Stimulated activated CD8-positive, alpha-beta memory T cell treated with anti-CD3 and anti-CD28 coated beads, Interleukin-12 subunit alpha, Interleukin-12 subunit beta, amount 100 ng/mL, for 24 hours (primary cell): ENCODE measurements around the gene TBX5.

Experiments
- DNase-seq: peaks from one replicate; pipeline ENCODE4 v3.0.0-alpha.2; 2020; ENCODE audit errors: extremely low read depth

Gene TBX5

GRCh38 chr12:114404926-114405518 is 922 bp downstream of the TBX5 start:
- no peak for DNase-seq

GRCh38 chr12:114404083-114404925 is 1.6 kb downstream of the TBX5 start:
- DNase-seq: no peak

- no peak for DNase-seq
Measured at GRCh38 chr12:114403690-114404066, 2.3 kb downstream of the TBX5 start.

GRCh38 chr12:114403011-114403689 is 2.8 kb downstream of the TBX5 start:
- DNase-seq: no peak

- no peak for DNase-seq
Measured at GRCh38 chr12:114402084-114402717, 3.7 kb downstream of the TBX5 start.

- DNase-seq: no peak
Measured at GRCh38 chr12:114401328-114402083, 4.4 kb downstream of the TBX5 start.

- no peak for DNase-seq
Measured at GRCh38 chr12:114400925-114401324, 5.0 kb downstream of the TBX5 start.

GRCh38 chr12:114400361-114400811 is 5.6 kb downstream of the TBX5 start:
- no peak for DNase-seq

- DNase-seq: no peak
Measured at GRCh38 chr12:114399664-114400211, 6.2 kb downstream of the TBX5 start.

- DNase-seq: no peak
Measured at GRCh38 chr12:114397978-114398881, 7.7 kb downstream of the TBX5 start.

- DNase-seq: no peak
Measured at GRCh38 chr12:114396869-114397719, 8.8 kb downstream of the TBX5 start.

- DNase-seq: no peak
Measured at GRCh38 chr12:114396153-114396868, 9.6 kb downstream of the TBX5 start.

- DNase-seq: no peak
Measured at GRCh38 chr12:114395755-114396152, 10.2 kb downstream of the TBX5 start.

GRCh38 chr12:114395233-114395632 is 10.7 kb downstream of the TBX5 start:
- no peak for DNase-seq

- no peak for DNase-seq
Measured at GRCh38 chr12:114393569-114393968, 12.4 kb downstream of the TBX5 start.

GRCh38 chr12:114392909-114393308 is 13.0 kb downstream of the TBX5 start:
- DNase-seq: no peak

- no peak for DNase-seq
Measured at GRCh38 chr12:114391088-114391487, 14.9 kb downstream of the TBX5 start.

- no peak for DNase-seq
Measured at GRCh38 chr12:114384739-114385138, 21.2 kb downstream of the TBX5 start.

GRCh38 chr12:114381177-114381576 is 24.8 kb downstream of the TBX5 start:
- no peak for DNase-seq
